ENCODE data around the gene JAKMIP1.

The JAKMIP1 gene

GRCh38 chr4:6049278-6049677 is 151.1 kb downstream of the JAKMIP1 start:
- no peaks in the 10 kb centered on the region for H3K36me3 ChIP-seq (ENCODE audit: control insufficient read depth, insufficient read depth, low read length, severe bottlenecking)
- DNase-seq (ENCODE audit: low read depth): no peak
- H3K4me3 ChIP-seq (ENCODE audit: low read length): no peak overlapping the region
- no peak overlapping the region for H3K9ac ChIP-seq (ENCODE audit: low read length)
- H3K9me3 ChIP-seq (ENCODE audit: control insufficient read depth, low read length): no peaks in the 10 kb centered on the region
- H3K27me3 ChIP-seq (replicated peaks; ENCODE audit: control insufficient read depth, insufficient read depth, low read length): peaks cover 11% of the 10 kb centered on the region
- H3K4me1 ChIP-seq (ENCODE audit: control insufficient read depth, insufficient read depth, low read length): no peaks in the 10 kb centered on the region

GRCh38 chr4:6048537-6048936 is 151.8 kb downstream of the JAKMIP1 start:
- Histone ChIP-seq H3K4me3 (ENCODE audit: low read length) (no peak overlapping the region), H3K9ac (ENCODE audit: low read length) (no peak overlapping the region), H3K9me3 (ENCODE audit: control insufficient read depth, low read length) (no peaks in the 10 kb centered on the region), H3K27me3 (replicated peaks; ENCODE audit: control insufficient read depth, insufficient read depth, low read length) (peaks cover 11% of the 10 kb centered on the region), H3K4me1 (ENCODE audit: control insufficient read depth, insufficient read depth, low read length) (no peaks in the 10 kb centered on the region), H3K36me3 (ENCODE audit: control insufficient read depth, insufficient read depth, low read length, severe bottlenecking) (no peaks in the 10 kb centered on the region)
- no peak for DNase-seq (ENCODE audit: low read depth)

DNA sequence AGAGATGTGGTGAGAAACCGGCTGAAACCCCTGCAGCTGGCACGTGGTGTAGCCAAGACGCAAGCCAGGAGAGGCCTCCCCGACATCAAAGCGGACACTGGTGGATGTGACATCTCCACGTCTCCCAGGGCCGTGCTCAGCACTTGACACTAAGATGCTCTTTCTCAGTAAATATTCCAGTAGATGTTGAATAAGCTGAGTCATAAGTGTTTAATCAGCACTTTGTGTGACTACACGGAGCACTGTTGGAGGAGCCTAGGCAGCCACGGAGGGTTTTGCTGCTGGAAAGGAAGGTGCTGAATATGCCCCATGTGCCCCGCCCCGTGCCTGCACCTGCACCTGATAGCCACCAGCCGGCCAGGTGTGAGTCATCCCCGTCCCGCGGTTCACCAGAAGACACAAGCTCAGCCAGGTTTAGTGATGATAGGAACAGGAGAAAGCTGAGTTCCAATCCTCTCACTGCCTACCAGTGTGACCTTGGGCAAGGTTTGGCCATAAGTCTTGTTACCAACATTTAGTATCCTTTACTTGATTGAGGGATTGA is 153.1 kb downstream of the JAKMIP1 start:
- no peaks in the 10 kb centered on the region for H3K9me3 ChIP-seq (ENCODE audit: control insufficient read depth, low read length)
- H3K4me3 ChIP-seq (ENCODE audit: low read length): no peak overlapping the region
- no peak for DNase-seq (ENCODE audit: low read depth)
- H3K27me3 ChIP-seq (replicated peaks; ENCODE audit: control insufficient read depth, insufficient read depth, low read length): peaks cover 17% of the 10 kb centered on the region
- no peaks in the 10 kb centered on the region for H3K36me3 ChIP-seq (ENCODE audit: control insufficient read depth, insufficient read depth, low read length, severe bottlenecking)
- no peak overlapping the region for H3K9ac ChIP-seq (ENCODE audit: low read length)
- H3K4me1 ChIP-seq (ENCODE audit: control insufficient read depth, insufficient read depth, low read length): no peaks in the 10 kb centered on the region

GRCh38 chr4:6046526-6047129 is 153.7 kb downstream of the JAKMIP1 start:
- no peaks in the 10 kb centered on the region for H3K36me3 ChIP-seq (ENCODE audit: control insufficient read depth, insufficient read depth, low read length, severe bottlenecking)
- H3K4me3 ChIP-seq (ENCODE audit: low read length): no peak overlapping the region
- H3K4me1 ChIP-seq (ENCODE audit: control insufficient read depth, insufficient read depth, low read length): no peaks in the 10 kb centered on the region
- no peak overlapping the region for H3K9ac ChIP-seq (ENCODE audit: low read length)
- no peaks in the 10 kb centered on the region for H3K9me3 ChIP-seq (ENCODE audit: control insufficient read depth, low read length)
- DNase-seq (ENCODE audit: low read depth): no peak
- H3K27me3 ChIP-seq (replicated peaks; ENCODE audit: control insufficient read depth, insufficient read depth, low read length): peaks cover 19% of the 10 kb centered on the region

- Histone ChIP-seq H3K9me3 (ENCODE audit: control insufficient read depth, low read length) (no peaks in the 10 kb centered on the region), H3K36me3 (ENCODE audit: control insufficient read depth, insufficient read depth, low read length, severe bottlenecking) (no peaks in the 10 kb centered on the region), H3K9ac (ENCODE audit: low read length) (no peak overlapping the region), H3K4me3 (ENCODE audit: low read length) (no peak overlapping the region), H3K4me1 (ENCODE audit: control insufficient read depth, insufficient read depth, low read length) (no peaks in the 10 kb centered on the region), H3K27me3 (replicated peaks; ENCODE audit: control insufficient read depth, insufficient read depth, low read length) (peaks cover 17% of the 10 kb centered on the region)
- DNase-seq (ENCODE audit: low read depth): no peak
Observed at GRCh38 chr4:6044805-6045204, 155.5 kb downstream of the JAKMIP1 start.

DNA sequence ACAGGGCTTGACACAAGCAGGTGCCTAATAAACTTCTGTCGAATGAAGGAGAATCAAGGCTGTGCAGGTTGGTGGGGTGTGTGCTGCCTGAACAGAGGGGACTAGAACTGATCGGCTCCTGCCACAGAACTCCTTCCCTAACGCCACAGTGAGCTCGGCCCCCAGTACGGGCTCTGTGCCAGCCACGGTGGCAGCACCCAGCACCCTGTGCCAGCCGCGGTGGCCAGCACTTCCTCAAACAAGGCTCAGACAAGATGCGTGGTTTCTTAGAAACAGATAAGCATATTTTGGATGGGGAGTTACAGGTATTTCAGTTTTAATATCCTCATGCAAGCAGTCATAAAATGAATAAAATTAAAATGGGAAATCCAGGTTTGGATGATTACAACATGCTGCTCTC is 156.1 kb downstream of the JAKMIP1 start:
- Histone ChIP-seq H3K4me1 (ENCODE audit: control insufficient read depth, insufficient read depth, low read length) (no peaks in the 10 kb centered on the region), H3K36me3 (ENCODE audit: control insufficient read depth, insufficient read depth, low read length, severe bottlenecking) (no peaks in the 10 kb centered on the region), H3K4me3 (ENCODE audit: low read length) (no peak overlapping the region), H3K27me3 (replicated peaks; ENCODE audit: control insufficient read depth, insufficient read depth, low read length) (peaks cover 17% of the 10 kb centered on the region), H3K9ac (ENCODE audit: low read length) (no peak overlapping the region), H3K9me3 (ENCODE audit: control insufficient read depth, low read length) (no peaks in the 10 kb centered on the region)
- DNase-seq (ENCODE audit: low read depth): no peak

- no peak overlapping the region for H3K4me3 ChIP-seq (ENCODE audit: low read length)
- H3K9ac ChIP-seq (ENCODE audit: low read length): no peak overlapping the region
- H3K36me3 ChIP-seq (ENCODE audit: control insufficient read depth, insufficient read depth, low read length, severe bottlenecking): no peaks in the 10 kb centered on the region
- peaks cover 21% of the 10 kb centered on the region for H3K27me3 ChIP-seq (replicated peaks; ENCODE audit: control insufficient read depth, insufficient read depth, low read length)
- no peaks in the 10 kb centered on the region for H3K9me3 ChIP-seq (ENCODE audit: control insufficient read depth, low read length)
- no peak for DNase-seq (ENCODE audit: low read depth)
- no peaks in the 10 kb centered on the region for H3K4me1 ChIP-seq (ENCODE audit: control insufficient read depth, insufficient read depth, low read length)
Observed at GRCh38 chr4:6043843-6044242, 156.5 kb downstream of the JAKMIP1 start.

DNA sequence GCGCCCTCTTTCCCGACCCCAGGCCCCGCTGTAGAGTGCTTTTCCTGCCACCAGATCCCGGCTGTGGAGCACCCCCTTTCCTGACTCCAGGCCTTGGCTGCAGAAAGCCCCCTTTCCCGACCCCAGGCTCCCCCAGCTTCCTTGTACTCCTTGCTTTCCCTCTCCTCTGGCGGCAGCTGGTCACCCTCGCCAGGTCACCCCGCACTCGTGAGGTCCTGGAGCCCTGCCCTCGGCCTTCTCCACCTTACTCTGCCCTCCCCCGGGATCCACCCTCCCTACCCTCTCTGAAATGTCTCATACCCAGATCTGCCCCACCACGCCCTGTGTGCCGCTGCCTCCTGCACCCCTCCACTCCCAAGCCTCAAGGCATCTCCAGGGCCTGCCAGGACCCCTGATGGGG is 157.2 kb downstream of the JAKMIP1 start:
- H3K4me1 ChIP-seq (ENCODE audit: control insufficient read depth, insufficient read depth, low read length): no peaks in the 10 kb centered on the region
- H3K36me3 ChIP-seq (ENCODE audit: control insufficient read depth, insufficient read depth, low read length, severe bottlenecking): no peaks in the 10 kb centered on the region
- no peak overlapping the region for H3K4me3 ChIP-seq (ENCODE audit: low read length)
- no peak for DNase-seq (ENCODE audit: low read depth)
- H3K9me3 ChIP-seq (ENCODE audit: control insufficient read depth, low read length): no peaks in the 10 kb centered on the region
- no peak overlapping the region for H3K9ac ChIP-seq (ENCODE audit: low read length)
- H3K27me3 ChIP-seq (replicated peaks; ENCODE audit: control insufficient read depth, insufficient read depth, low read length): peaks cover 22% of the 10 kb centered on the region

GRCh38 chr4:6042293-6043063 is 157.9 kb downstream of the JAKMIP1 start:
- Histone ChIP-seq H3K27me3 (replicated peaks; ENCODE audit: control insufficient read depth, insufficient read depth, low read length) (peaks cover 22% of the 10 kb centered on the region), H3K36me3 (ENCODE audit: control insufficient read depth, insufficient read depth, low read length, severe bottlenecking) (no peaks in the 10 kb centered on the region), H3K9me3 (ENCODE audit: control insufficient read depth, low read length) (no peaks in the 10 kb centered on the region), H3K4me3 (ENCODE audit: low read length) (no peak overlapping the region), H3K4me1 (ENCODE audit: control insufficient read depth, insufficient read depth, low read length) (no peaks in the 10 kb centered on the region), H3K9ac (ENCODE audit: low read length) (no peak overlapping the region)
- no peak for DNase-seq (ENCODE audit: low read depth)

DNA sequence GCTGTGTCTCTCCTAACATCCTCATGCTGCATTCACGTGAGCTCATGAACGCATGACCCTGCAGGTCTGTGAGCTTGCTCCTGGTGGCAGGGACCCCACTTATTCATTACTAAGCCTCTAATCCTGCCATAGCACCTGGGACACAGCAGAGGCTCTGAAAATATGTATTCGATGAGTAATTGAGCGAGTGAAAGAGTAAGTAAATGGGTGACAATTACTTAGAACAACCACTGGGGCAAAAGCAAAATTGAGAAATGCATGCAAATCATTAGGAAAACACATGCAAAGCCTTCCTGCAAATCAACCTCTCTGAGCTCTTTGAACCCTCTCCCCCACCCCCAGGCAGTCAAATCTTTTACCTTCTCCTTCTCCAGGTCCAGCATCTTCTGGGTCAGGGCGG is 158.5 kb downstream of the JAKMIP1 start:
- no peaks in the 10 kb centered on the region for H3K9me3 ChIP-seq (ENCODE audit: control insufficient read depth, low read length)
- H3K27me3 ChIP-seq (replicated peaks; ENCODE audit: control insufficient read depth, insufficient read depth, low read length): peaks cover 22% of the 10 kb centered on the region
- H3K4me1 ChIP-seq (ENCODE audit: control insufficient read depth, insufficient read depth, low read length): no peaks in the 10 kb centered on the region
- H3K36me3 ChIP-seq (ENCODE audit: control insufficient read depth, insufficient read depth, low read length, severe bottlenecking): no peaks in the 10 kb centered on the region
- no peak for DNase-seq (ENCODE audit: low read depth)
- no peak overlapping the region for H3K9ac ChIP-seq (ENCODE audit: low read length)
- H3K4me3 ChIP-seq (ENCODE audit: low read length): no peak overlapping the region

DNA sequence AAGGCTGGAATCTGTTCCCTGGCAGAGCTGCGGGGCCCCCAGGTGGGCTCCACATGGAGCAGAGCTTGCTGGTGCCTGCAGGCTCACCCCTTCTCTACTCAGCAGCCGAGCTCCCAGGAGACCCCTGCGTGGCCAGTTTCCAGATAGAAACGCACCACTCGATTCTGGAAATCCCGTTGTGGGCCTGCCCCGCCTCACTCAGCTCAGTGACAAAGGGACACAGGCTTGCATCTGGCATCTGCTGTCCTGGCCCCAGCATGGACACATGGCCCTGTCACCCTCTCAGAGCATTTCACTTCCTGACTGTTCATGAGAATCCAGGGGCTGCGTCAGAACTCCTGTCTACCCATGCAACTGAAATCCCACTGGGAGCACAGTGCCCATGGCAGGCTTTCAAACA is 161.6 kb downstream of the JAKMIP1 start:
- H3K9me3 ChIP-seq (ENCODE audit: control insufficient read depth, low read length): no peaks in the 10 kb centered on the region
- H3K36me3 ChIP-seq (ENCODE audit: control insufficient read depth, insufficient read depth, low read length, severe bottlenecking): no peaks in the 10 kb centered on the region
- H3K27me3 ChIP-seq (replicated peaks; ENCODE audit: control insufficient read depth, insufficient read depth, low read length): peaks cover 22% of the 10 kb centered on the region
- H3K4me1 ChIP-seq (ENCODE audit: control insufficient read depth, insufficient read depth, low read length): no peaks in the 10 kb centered on the region
- no peak overlapping the region for H3K9ac ChIP-seq (ENCODE audit: low read length)
- DNase-seq (ENCODE audit: low read depth): no peak
- no peak overlapping the region for H3K4me3 ChIP-seq (ENCODE audit: low read length)
